ENCODE data around the gene NFKBIB.

- TF ChIP-seq POLR2A (IDR thresholded peaks at IDR 0.05; ENCODE audit: low read length) (no peak), GATA1 (IDR thresholded peaks at IDR 0.05; ENCODE audit: low read depth, low read length) (no peak)
These were observed 11.7 kb downstream of the NFKBIB start for GRCh38 chr19:38911388-38912001.
